ENCODE data around the gene LPAR3. TPM values are rescaled to one million over a fixed set of nuclear protein-coding genes. Genes with fewer than 3 reads are reported as not detected.

The LPAR3 gene
- polyA plus RNA-seq, 6 donors from 2014 or later, result not detected

GRCh38 chr1:84845357-84845756, 47.6 kb downstream of the LPAR3 start:
- no peak overlapping the region for H3K27ac Mint-ChIP-seq
- no peaks in the 10 kb centered on the region for H3K4me1 Mint-ChIP-seq
- peaks cover 0 to 8% (median 5%) of the 10 kb centered on the region in 3 donors for H3K27me3 Mint-ChIP-seq
- ATAC-seq (ENCODE audit: low read depth in 2 of 2) (no peak), DNase-seq (no peak)
- no peak overlapping the region for H3K4me3 Mint-ChIP-seq
- no peaks in the 10 kb centered on the region for H3K36me3 Mint-ChIP-seq
- H3K9me3 Mint-ChIP-seq, result no peaks in the 10 kb centered on the region

DNA sequence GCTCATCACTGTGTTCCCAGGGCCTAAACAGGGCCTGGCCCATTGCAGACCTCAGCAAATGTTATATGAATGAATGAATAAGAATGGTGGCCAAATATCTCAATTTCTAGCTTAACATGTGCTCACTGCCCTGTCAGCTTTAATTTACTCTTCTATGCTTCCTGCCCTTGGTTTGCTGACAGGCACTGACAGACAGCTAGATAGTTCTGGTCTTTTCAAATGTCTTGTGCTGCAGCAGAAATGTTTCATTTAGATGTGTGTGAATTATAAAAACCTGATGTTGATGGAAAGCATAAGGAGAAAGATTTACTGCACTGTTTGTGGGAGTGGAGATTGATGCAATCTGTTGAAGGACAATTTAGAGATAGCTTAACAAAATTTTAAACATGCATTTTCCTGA, 48.9 kb downstream of the LPAR3 start:
- Mint-ChIP-seq H3K36me3 (no peaks in the 10 kb centered on the region), H3K27ac (no peak overlapping the region), H3K4me3 (no peak overlapping the region), H3K9me3 (no peaks in the 10 kb centered on the region), H3K4me1 (no peaks in the 10 kb centered on the region), H3K27me3 (peaks cover 0 to 8% (median 5%) of the 10 kb centered on the region in 3 donors)
- ATAC-seq (ENCODE audit: low read depth in 2 of 2), result no peak
- no peak for DNase-seq

DNA sequence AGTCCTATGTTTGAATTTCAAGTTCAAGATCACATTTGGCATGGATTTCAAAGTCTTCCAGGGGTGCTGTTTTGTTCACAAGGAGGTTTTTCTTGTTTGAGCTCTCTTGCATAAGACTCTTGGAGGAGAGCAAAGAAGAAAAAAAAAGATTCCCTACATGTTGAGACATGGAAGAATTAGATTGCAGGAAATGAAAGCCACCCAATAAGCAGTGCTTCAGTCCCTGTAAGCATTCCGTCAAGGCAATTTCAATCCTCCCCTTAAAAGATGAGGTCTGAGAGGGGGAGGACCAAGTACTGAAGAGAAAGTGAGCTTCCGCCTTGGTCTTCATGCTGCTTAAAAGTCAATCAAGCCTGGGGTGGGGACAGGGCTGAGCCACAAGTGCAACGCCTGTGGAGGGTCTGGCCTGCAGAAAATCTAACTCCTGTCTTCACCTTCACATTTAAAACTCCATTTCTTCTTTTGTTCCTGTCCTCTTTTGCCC, 50.2 kb downstream of the LPAR3 start:
- Mint-ChIP-seq H3K9me3 (no peaks in the 10 kb centered on the region), H3K36me3 (no peaks in the 10 kb centered on the region), H3K27me3 (peaks cover 3 to 18% (median 14%) of the 10 kb centered on the region in 3 donors), H3K4me1 (no peaks in the 10 kb centered on the region), H3K4me3 (no peak overlapping the region), H3K27ac (no peak overlapping the region)
- no peak for DNase-seq
- no peak for ATAC-seq (ENCODE audit: low read depth in 2 of 2)

DNA sequence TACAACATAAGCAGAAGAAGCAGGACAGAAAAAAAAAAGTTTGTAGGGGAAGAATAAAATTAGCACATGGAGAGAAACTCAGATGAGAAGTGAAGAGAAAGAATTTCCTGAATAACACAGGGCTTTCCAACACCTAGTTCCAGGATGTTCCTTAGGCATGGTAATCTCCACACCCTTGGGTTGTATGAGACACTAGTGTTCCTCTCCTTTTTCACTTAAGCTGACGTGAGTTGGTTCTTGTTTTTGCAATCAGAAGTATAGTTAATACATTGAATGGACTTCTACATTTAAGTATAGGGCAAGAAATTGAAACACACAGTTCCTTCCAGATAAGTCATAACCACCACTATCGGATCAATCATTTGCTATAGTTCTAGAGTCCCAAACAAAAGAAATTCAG, 51.0 kb downstream of the LPAR3 start:
- no peak for ATAC-seq (ENCODE audit: low read depth in 2 of 2)
- no peak for DNase-seq
- no peak overlapping the region for H3K4me3 Mint-ChIP-seq
- H3K27me3 Mint-ChIP-seq, result peaks cover 3 to 18% (median 14%) of the 10 kb centered on the region in 3 donors
- no peaks in the 10 kb centered on the region for H3K36me3 Mint-ChIP-seq
- H3K9me3 Mint-ChIP-seq, result no peaks in the 10 kb centered on the region
- H3K4me1 Mint-ChIP-seq, result no peaks in the 10 kb centered on the region
- no peak overlapping the region for H3K27ac Mint-ChIP-seq

DNA sequence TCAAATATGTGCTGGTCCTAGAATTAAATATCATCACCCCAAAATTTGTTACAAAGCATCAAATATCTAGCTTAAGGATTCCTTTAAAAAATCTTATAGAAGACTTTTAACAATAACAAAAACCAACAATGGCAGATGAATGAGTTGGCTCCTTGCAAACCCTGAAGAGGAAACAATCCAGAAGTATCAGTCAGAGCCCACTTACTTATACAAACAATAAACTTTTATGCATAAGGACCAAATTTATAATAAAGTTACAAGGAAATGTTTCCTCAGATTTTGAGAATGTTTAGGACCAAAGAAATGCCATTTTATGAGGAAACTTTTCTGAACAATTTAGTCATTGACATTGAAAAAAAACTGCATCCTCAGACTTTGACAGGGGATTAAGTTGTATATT, 52.7 kb downstream of the LPAR3 start:
- no peaks in the 10 kb centered on the region for H3K9me3 Mint-ChIP-seq
- peaks cover 3 to 18% (median 14%) of the 10 kb centered on the region in 3 donors for H3K27me3 Mint-ChIP-seq
- H3K27ac Mint-ChIP-seq, result no peak overlapping the region
- ATAC-seq (ENCODE audit: low read depth in 2 of 2) (no peak), DNase-seq (no peak)
- no peaks in the 10 kb centered on the region for H3K4me1 Mint-ChIP-seq
- no peak overlapping the region for H3K4me3 Mint-ChIP-seq
- no peaks in the 10 kb centered on the region for H3K36me3 Mint-ChIP-seq

GRCh38 chr1:84839544-84839943, 53.5 kb downstream of the LPAR3 start:
- ATAC-seq (ENCODE audit: low read depth in 2 of 2), result no peak
- DNase-seq, result no peak
- H3K36me3 Mint-ChIP-seq, result no peaks in the 10 kb centered on the region
- H3K9me3 Mint-ChIP-seq, result no peaks in the 10 kb centered on the region
- peaks cover 4 to 18% (median 14%) of the 10 kb centered on the region in 3 donors for H3K27me3 Mint-ChIP-seq
- H3K4me3 Mint-ChIP-seq, result no peak overlapping the region
- no peak overlapping the region for H3K27ac Mint-ChIP-seq
- H3K4me1 Mint-ChIP-seq, result no peaks in the 10 kb centered on the region

DNA sequence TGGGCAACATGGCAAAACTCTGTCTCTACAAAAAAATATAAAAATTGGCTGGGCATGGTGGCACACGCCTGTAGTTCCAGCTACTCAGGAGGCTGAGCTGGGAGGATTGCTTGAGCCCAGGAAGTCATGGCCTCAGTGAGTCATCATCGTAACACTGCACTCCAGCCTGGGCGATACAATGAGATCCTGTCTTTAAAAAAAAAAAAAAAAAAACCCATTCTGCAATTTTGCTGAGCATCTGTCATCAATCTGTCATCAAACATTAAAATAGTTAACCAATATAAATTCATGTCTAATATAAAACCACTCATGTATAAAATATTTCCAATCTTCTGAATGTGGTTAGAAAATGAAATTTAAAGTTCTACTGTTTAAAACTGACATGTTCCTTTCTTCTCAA, 56.9 kb downstream of the LPAR3 start:
- Mint-ChIP-seq H3K4me3 (no peak overlapping the region), H3K27ac (no peak overlapping the region), H3K27me3 (peaks cover 10 to 14% (median 11%) of the 10 kb centered on the region in 3 donors), H3K9me3 (no peaks in the 10 kb centered on the region), H3K4me1 (no peaks in the 10 kb centered on the region), H3K36me3 (no peaks in the 10 kb centered on the region)
- DNase-seq (no peak), ATAC-seq (ENCODE audit: low read depth in 2 of 2) (no peak)

- Mint-ChIP-seq H3K27ac (no peak overlapping the region), H3K36me3 (no peaks in the 10 kb centered on the region), H3K27me3 (peaks cover 14 to 19% (median 16%) of the 10 kb centered on the region in 3 donors), H3K4me1 (no peaks in the 10 kb centered on the region), H3K4me3 (no peak overlapping the region), H3K9me3 (no peaks in the 10 kb centered on the region)
- DNase-seq (no peak), ATAC-seq (ENCODE audit: low read depth in 2 of 2) (no peak)
These were observed 57.8 kb downstream of the LPAR3 start for GRCh38 chr1:84835169-84835568.

DNA sequence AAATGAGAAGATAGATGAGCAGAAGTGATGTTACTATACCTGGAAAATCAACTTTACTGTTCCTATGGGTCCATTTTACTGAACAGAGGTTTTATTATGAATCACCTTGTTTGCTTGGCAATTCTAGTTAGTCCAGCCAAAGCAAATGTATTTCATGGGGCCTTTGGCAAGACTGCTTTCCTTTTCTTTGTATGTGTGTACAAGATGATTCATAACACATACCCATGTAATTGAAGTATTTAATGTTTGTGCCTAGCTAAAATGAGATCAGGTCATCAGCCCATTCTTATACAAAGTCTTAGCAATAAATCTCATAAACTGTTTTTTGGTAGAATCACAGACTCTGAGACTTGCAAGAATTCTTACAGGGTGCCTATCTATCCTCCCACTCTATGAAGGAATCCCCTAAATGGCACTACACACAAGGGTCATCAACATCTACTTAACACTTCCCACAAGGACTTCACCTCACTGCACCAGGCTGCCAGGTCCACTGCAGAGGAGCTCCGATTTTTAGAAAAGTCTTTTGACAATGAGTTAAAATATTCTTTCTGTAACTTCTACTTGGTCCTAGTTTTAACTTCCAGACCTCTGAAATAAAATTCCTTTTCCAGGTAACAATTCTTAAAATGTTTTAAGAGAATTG, 58.5 kb downstream of the LPAR3 start:
- no peaks in the 10 kb centered on the region for H3K36me3 Mint-ChIP-seq
- no peaks in the 10 kb centered on the region for H3K9me3 Mint-ChIP-seq
- H3K4me1 Mint-ChIP-seq, result no peaks in the 10 kb centered on the region
- H3K27me3 Mint-ChIP-seq, result peaks cover 14 to 23% (median 19%) of the 10 kb centered on the region in 3 donors
- no peak overlapping the region for H3K4me3 Mint-ChIP-seq
- no peak for ATAC-seq (ENCODE audit: low read depth in 2 of 2)
- H3K27ac Mint-ChIP-seq, result no peak overlapping the region
- DNase-seq, result no peak

GRCh38 chr1:84833194-84833593, 59.8 kb downstream of the LPAR3 start:
- Mint-ChIP-seq H3K4me3 (no peak overlapping the region), H3K27ac (no peak overlapping the region), H3K4me1 (no peaks in the 10 kb centered on the region), H3K36me3 (no peaks in the 10 kb centered on the region), H3K27me3 (peaks cover 10 to 17% (median 16%) of the 10 kb centered on the region in 3 donors), H3K9me3 (no peaks in the 10 kb centered on the region)
- ATAC-seq (ENCODE audit: low read depth in 2 of 2) (no peak), DNase-seq (no peak)

DNA sequence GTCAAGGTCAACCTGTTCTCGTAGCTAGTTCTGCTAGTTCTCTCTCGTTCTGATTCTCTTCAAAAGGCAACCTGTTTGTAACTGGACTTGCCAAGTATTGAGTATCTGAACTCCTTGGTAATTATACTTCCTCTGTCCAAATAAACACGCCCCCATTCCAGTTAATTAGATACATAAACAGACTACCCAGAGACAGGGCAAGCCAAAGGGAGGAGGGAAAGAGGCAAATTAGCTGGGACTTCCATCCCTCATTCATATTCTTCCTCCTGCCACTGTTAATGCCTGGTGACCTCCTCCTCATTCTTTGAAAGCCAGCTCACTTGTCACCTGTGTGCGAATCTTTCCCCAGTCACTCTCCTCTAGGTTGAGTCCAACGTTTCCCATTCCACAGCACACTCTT, 62.9 kb downstream of the LPAR3 start:
- H3K36me3 Mint-ChIP-seq, result no peaks in the 10 kb centered on the region
- no peaks in the 10 kb centered on the region for H3K9me3 Mint-ChIP-seq
- no peak overlapping the region for H3K27ac Mint-ChIP-seq
- DNase-seq (no peak), ATAC-seq (ENCODE audit: low read depth in 2 of 2) (no peak)
- no peaks in the 10 kb centered on the region for H3K4me1 Mint-ChIP-seq
- no peak overlapping the region for H3K4me3 Mint-ChIP-seq
- H3K27me3 Mint-ChIP-seq, result peaks cover 10 to 17% (median 15%) of the 10 kb centered on the region in 3 donors

GRCh38 chr1:84827976-84828375, 65.0 kb downstream of the LPAR3 start:
- H3K27ac Mint-ChIP-seq, result no peak overlapping the region
- H3K4me1 Mint-ChIP-seq, result no peaks in the 10 kb centered on the region

DNA sequence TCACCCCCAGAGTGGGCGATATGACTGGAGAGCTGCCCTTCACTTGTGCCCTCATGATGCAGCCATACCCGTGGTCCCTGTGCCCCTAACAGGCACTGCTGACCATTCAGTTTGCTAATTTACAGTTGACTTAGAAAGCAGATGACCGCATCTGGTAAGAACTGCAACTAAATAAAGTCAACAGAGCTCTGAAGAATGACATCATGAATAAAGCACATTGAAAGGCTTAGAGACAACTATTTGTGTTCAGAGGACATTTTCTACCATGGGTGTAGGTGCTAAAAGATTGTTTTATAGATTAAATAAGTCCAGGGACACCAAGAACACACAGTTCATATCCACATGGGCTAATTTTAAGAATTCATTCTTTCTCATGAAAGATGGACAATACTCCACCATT, 65.5 kb downstream of the LPAR3 start:
- H3K36me3 Mint-ChIP-seq, result no peaks in the 10 kb centered on the region
- no peaks in the 10 kb centered on the region for H3K9me3 Mint-ChIP-seq
- H3K27ac Mint-ChIP-seq, result no peak overlapping the region
- ATAC-seq (ENCODE audit: low read depth in 2 of 2), result no peak
- no peaks in the 10 kb centered on the region for H3K4me1 Mint-ChIP-seq
- H3K4me3 Mint-ChIP-seq, result no peak overlapping the region
- H3K27me3 Mint-ChIP-seq, result peaks cover 3 to 21% (median 15%) of the 10 kb centered on the region in 3 donors
- DNase-seq, result no peak

More at GRCh38 chr1:84827976-84828375, 65.0 kb downstream of the LPAR3 start:
- H3K27me3 Mint-ChIP-seq, result peaks cover 3 to 21% (median 15%) of the 10 kb centered on the region in 3 donors
- DNase-seq, result no peak
- H3K9me3 Mint-ChIP-seq, result no peaks in the 10 kb centered on the region
- no peak overlapping the region for H3K4me3 Mint-ChIP-seq
- H3K36me3 Mint-ChIP-seq, result no peaks in the 10 kb centered on the region
- ATAC-seq (ENCODE audit: low read depth in 2 of 2), result no peak

GRCh38 chr1:84825161-84825560, 67.8 kb downstream of the LPAR3 start:
- Mint-ChIP-seq H3K27ac (no peak overlapping the region), H3K27me3 (peaks cover 0 to 23% (median 6%) of the 10 kb centered on the region in 3 donors), H3K4me3 (no peak overlapping the region), H3K36me3 (no peaks in the 10 kb centered on the region), H3K9me3 (no peaks in the 10 kb centered on the region), H3K4me1 (no peaks in the 10 kb centered on the region)
- ATAC-seq (ENCODE audit: low read depth in 2 of 2), result no peak
- no peak for DNase-seq
